CD4-positive, alpha-beta T cell treated with Interleukin-15 for 4 hours (primary cell): ENCODE measurements around the gene ZNF66.
"Not testable (repeated sequence)": the region's sequence is repeated elsewhere in the genome, so short reads cannot be mapped to it uniquely, and the experiment has no call there.

Experiments
- DNase-seq: peaks from one replicate; pipeline ENCODE4 v3.0.0-alpha.2; 2020; ENCODE audit warnings: low spot score

ZNF66 gene

DNA sequence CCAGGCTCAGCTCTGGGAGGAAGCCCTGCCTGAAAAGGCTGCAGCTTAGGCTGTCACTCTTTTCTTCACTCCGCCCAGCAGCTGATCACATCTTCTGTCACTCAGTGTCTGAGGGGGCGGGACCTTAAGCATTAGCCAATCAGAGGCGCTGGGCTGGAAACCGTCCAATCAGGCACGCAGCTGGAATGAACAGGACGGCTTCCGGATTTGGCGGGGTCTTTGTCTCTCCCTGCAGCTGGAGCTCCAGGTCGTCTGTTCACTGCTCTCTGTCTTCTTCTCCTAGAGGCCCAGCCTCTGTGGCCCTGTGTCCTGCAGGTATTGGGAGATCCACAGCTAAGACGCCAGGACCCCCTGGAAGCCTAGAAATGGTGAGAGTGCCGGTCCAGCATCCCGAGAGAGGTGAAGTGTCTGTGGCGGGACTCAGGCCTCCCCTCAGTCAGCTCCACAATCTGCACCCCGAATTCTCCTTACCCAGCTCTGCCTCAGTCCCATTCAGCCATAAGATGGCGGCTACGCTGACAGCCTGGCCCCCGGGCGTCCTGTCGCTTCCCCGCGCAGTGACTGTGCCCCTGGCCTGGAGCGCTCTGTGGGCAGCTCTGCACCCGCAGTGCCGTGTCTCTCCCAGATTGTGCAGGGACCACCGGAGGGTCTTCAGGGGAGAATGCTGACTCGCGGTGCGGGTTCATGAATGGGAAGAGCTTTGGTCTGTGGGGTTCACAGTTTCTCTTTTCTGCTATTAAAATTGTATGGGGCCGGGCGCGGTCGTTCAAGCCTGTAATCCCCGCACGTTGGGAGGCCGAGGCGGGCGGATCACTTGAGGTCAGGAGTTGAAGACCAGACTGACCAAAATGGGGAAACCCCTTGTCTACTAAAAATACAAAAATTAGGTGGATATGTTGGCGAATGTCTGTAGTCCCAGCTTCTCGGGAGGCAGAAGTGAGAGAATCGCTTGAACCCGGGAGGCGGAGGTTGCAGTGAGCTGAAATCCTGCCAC, at the start of gene ZNF66:
Gene ZNF66 (plus strand): TSS at position 222 of the 994 bp plus-strand sequence. CDS start 144 bp downstream, at position 366.
- DNase-seq, result peak; percentile 97

DNA sequence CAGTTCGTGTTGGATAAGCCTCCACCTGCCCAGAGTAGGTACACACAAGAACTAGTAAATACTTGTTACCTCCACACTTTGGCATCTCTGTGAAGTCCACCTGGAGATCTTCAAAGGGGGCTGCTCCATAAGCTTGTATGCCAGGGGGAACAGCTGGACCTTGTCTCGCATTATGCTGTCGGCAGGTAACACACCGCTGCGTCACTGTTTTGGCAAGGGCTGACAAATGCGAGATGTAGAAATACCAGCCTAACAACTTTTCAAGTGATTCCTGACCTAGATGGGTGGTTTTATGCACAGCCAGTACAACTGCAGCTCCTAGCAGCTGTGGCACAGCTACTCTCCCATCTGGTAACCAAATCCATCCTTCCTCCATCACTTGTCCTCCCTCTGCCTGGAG, 25.9 kb upstream of the ZNF66 start:
- not testable (repeated sequence) for DNase-seq

DNA sequence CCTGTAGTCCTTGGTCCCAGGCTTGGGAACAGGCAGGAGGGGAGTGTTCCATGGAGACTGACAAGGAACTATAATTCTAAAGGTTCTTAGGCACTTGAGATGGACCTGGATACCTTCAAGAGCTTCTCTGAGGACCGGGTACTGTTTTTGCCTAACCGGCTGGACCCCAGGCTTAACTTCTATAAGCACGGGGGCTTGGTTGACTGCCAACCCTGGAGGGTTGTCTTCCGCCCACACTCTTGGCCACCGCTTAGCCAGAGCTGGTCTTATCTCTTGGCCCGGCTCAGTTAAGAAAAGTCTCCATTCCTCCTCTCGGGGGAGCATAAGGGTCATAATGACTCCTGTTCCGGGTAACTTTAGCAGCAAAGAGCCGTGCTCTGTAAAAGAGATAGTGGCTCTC, 23.8 kb upstream of the ZNF66 start:
- DNase-seq, result not testable (repeated sequence)

DNA sequence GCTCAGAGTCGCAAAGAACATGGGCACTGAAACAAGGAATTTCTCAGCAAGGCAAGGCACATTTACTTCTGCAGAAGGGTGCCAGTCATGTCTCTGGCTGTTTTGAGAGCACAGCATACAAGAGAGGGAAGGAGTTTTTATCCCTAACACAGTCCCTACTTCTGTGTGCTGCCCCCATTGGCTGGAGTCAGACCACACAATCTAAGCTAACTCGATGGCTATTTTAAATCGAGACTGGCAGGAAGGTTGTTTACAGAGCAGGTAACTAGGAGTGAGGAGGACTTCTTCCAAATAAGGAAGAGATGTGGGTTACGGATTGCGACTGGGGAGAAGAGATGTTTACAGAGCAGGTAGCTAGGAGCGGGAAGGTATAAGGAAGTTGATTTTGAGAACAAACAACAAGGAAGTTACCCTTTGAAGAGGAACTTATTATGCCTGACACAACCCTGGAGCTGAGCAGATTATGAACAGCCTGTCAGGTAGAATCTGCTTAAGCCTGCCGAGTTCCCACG, 6.8 kb upstream of the ZNF66 start:
- DNase-seq, result not testable (repeated sequence)

DNA sequence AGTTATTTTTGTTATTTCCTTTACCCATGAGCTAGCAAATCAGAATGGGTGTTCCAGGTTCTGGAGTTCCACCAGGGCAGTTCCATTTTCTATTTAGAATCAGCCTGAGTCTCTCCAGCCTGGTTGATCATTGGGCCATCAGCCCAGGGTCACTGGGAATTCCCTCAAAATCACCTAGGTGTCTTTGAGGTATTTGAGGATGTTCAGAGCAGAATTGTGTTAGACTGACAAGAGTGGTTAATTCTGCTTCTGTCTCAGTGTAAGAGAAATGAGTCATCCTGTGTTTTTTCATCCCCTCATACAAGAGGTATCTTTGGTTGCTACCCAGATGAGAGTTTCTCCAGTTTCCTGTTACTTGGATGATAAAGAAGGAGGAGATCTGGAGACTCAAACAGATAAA, 11.7 kb downstream of the ZNF66 start:
- no peak for DNase-seq

DNA sequence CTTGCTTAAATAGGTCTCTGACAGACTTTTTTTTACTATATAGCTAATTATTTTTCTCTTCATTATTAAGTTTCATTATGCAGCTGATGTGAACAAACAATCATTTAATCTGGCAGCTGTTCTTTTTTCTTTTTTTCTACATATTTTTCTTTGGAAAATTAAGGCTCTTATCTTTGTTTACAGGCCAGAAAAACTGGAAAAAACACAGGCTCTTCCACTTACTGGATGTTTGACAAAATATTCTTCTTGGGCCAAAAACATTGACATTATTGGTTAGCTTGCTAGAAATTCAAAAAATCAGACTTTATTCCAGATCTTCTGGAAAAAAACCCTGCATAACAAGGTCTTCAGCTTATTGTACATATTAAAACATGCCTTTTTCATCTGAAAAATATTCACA, 15.7 kb downstream of the ZNF66 start:
- DNase-seq, result no peak

DNA sequence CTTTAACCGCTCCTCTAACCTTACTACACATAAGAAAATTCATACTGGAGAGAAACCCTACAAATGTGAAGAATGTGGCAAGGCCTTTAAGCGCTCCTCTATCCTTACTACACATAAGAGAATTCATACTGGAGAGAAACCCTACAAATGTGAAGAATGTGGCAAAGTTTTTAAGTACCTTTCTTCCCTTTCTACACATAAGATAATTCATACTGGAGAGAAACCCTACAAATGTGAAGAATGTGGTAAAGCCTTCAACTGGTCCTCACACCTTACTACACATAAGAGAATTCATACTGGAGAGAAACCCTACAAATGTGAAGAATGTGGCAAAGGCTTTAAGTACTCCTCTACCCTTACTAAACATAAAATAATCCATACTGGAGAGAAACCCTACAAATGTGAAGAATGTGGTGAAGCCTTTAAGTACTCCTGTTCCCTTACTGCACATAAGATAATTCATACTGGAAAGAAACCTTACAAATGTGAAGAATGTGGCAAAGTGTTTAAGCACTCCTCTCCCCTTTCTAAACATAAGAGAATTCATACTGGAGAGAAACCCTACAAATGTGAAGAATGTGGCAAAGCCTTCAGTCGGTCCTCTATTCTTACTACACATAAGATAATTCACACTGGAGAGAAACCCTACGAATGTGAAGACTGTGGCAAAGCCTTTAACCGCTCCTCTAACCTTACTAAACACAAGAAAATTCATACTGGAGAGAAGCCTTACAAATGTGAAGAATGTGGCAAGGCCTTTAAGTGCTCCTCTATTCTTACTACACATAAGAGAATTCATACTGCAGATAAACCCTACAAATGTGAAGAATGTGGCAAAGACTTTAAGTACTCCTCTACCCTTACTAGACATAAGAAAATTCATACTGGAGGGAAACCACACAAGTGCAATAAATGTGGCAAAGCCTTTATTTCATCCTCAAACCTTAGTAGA, 30.5 kb downstream of the ZNF66 start:
- DNase-seq, result not testable (repeated sequence)

DNA sequence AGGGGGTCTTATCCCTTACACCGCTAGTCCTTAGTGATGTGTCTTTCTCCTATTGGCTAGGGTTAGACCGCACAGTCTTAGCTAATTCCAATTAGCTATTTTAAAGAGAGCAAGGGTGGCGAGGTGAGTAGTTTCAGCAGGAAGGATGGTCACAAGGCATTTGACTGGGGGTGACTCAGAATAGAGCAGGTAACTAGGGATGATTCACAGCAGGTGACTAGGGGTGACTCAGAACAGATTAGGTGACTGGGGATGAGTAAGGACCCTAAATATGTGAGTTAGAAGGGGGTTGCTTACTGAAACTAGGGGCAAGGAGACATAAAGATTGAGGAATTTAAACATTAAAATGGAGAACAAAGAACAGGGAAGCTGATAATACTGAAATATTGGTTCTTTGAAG, 64.3 kb downstream of the ZNF66 start:
- DNase-seq, result no peak
